ENCODE measurements around the gene AFF3. TPM values are rescaled to one million over a fixed set of nuclear protein-coding genes. Genes with fewer than 3 reads are reported as not detected.

The AFF3 gene
- total and polyA plus RNA-seq, 2 of the 13 experiments (the other 11 are each of a cell fraction or from before 2014, with no cell fraction given) = not detected

- Histone ChIP-seq H3K27me3 (ENCODE audit: control insufficient read depth in 1 of 2, insufficient read depth in 2 of 2, low read length in 2 of 2) (no peaks in the 10 kb centered on the region), H3K9me3 (ENCODE audit: low read length) (no peaks in the 10 kb centered on the region), H3K79me2 (ENCODE audit: insufficient read depth, low read length) (no peaks in the 10 kb centered on the region), H3K4me1 (ENCODE audit: insufficient read depth, low read length) (no peaks in the 10 kb centered on the region), H3K4me3 (replicated peaks in 1 of 3; ENCODE audit: insufficient read depth in 1 of 3, low read depth in 2 of 3, low read length in 3 of 3) (no peak overlapping the region), H4K20me1 (ENCODE audit: insufficient read depth, low read length) (no peaks in the 10 kb centered on the region), H2AFZ (ENCODE audit: low read length) (no peak overlapping the region), H3K36me3 (replicated peaks in 1 of 2; ENCODE audit: control insufficient read depth in 1 of 2, insufficient read depth in 2 of 2, low read length in 2 of 2) (no peaks in the 10 kb centered on the region), H3K4me2 (ENCODE audit: low read depth, low read length) (no peak overlapping the region), H3K27ac (ENCODE audit: extremely low read length, insufficient read depth, low read length) (no peak overlapping the region), H3K9ac (ENCODE audit: insufficient read depth, low read depth, low read length) (no peak overlapping the region)
- intact Hi-C loops (cut with micrococcal nuclease; ENCODE audit: unreplicated experiment) (no loop called here), in situ Hi-C loops (cut with HindIII; ENCODE audit: extremely low pct_ligation_motif_present, low pct_unique_long_range_greater_than_20kb) (no loop called here)
- 0% methylated on average over 1 of the region's 1 CpG for WGBS (ENCODE audit: low lambda C conversion rate)
- ATAC-seq = no peak
- DNase-seq (ENCODE audit: low spot score) = no peak
- peak; percentile 4 for FAIRE-seq
- no TSS peak for BruUV-seq (replicated peaks)
- POLR2A ChIA-PET = no interaction called here
- CTCF ChIA-PET (ENCODE audit: low intra/inter-chr PET ratio, low total read pairs) = no interaction called here
- TF ChIP-seq HMG20A (CRISPR knock-in tag; IDR thresholded peaks at IDR 0.05; ENCODE audit: borderline replicate concordance) = no peak
- no peak for TF ChIP-seq SMAD1 (CRISPR knock-in tag; IDR thresholded peaks at IDR 0.05; ENCODE audit: borderline replicate concordance, low read depth)
- TF ChIP-seq FIP1L1 (IDR thresholded peaks at IDR 0.05; ENCODE audit: borderline replicate concordance, insufficient read depth, low read depth, low read length) = no peak
- TF ChIP-seq ZNF891 (CRISPR knock-in tag; IDR thresholded peaks at IDR 0.05) = no peak
- TF ChIP-seq ZNF263 (CRISPR knock-in tag; IDR thresholded peaks at IDR 0.05) = no peak
- no peak for TF ChIP-seq PAF1 (CRISPR knock-in tag; IDR thresholded peaks at IDR 0.05)
- no peak for TF ChIP-seq MEF2D (CRISPR knock-in tag; IDR thresholded peaks at IDR 0.05)
- no peak for TF ChIP-seq NR1H2 (CRISPR knock-in tag; IDR thresholded peaks at IDR 0.05; ENCODE audit: borderline replicate concordance, low read depth)
- TF ChIP-seq ZNF720 (CRISPR knock-in tag; IDR thresholded peaks at IDR 0.05) = no peak
Measured at GRCh38 chr2:99802734-99803133, 339.7 kb downstream of the AFF3 start.

GRCh38 chr2:99801327-99801901, 341.0 kb downstream of the AFF3 start:
- H3K79me2 ChIP-seq (ENCODE audit: insufficient read depth, low read length) = no peaks in the 10 kb centered on the region
- H3K4me2 ChIP-seq (ENCODE audit: low read depth, low read length) = no peak overlapping the region
- H3K27me3 ChIP-seq (ENCODE audit: control insufficient read depth in 1 of 2, insufficient read depth in 2 of 2, low read length in 2 of 2) = no peaks in the 10 kb centered on the region; a peak in 1 of 5 replicates
- H3K4me3 ChIP-seq (replicated peaks in 1 of 3; ENCODE audit: insufficient read depth in 1 of 3, low read depth in 2 of 3, low read length in 3 of 3) = no peak overlapping the region
- H4K20me1 ChIP-seq (ENCODE audit: insufficient read depth, low read length) = no peaks in the 10 kb centered on the region
- H3K9ac ChIP-seq (ENCODE audit: insufficient read depth, low read depth, low read length) = no peak overlapping the region
- in situ Hi-C loops (cut with HindIII; ENCODE audit: extremely low pct_ligation_motif_present, low pct_unique_long_range_greater_than_20kb) (no loop called here), intact Hi-C loops (cut with micrococcal nuclease; ENCODE audit: unreplicated experiment) (no loop called here)
- ChIA-PET POLR2A (no interaction called here), CTCF (ENCODE audit: low intra/inter-chr PET ratio, low total read pairs) (no interaction called here)
- WGBS (ENCODE audit: low lambda C conversion rate) = 23% methylated on average over 4 of the region's 4 CpGs
- peaks cover 8% of the 10 kb centered on the region; the same call in 1 of the 2 replicates for H3K9me3 ChIP-seq (ENCODE audit: low read length)
- no peak overlapping the region for H2AFZ ChIP-seq (ENCODE audit: low read length)
- DNase-seq (ENCODE audit: low spot score) (no peak), FAIRE-seq (no peak), ATAC-seq (no peak)
- TF ChIP-seq ZNF367 (CRISPR knock-in tag; IDR thresholded peaks at IDR 0.05; ENCODE audit: borderline replicate concordance) = no peak
- no peak for TF ChIP-seq GMEB1 (CRISPR knock-in tag; IDR thresholded peaks at IDR 0.05; ENCODE audit: borderline replicate concordance)
- TF ChIP-seq ZNF672 (CRISPR knock-in tag; IDR thresholded peaks at IDR 0.05) = no peak
- TF ChIP-seq HOMEZ (CRISPR knock-in tag; IDR thresholded peaks at IDR 0.05; ENCODE audit: low read depth) = no peak
- no TSS peak for BruUV-seq (replicated peaks)
- H3K4me1 ChIP-seq (ENCODE audit: insufficient read depth, low read length) = no peaks in the 10 kb centered on the region
- no peaks in the 10 kb centered on the region for H3K36me3 ChIP-seq (replicated peaks in 1 of 2; ENCODE audit: control insufficient read depth in 1 of 2, insufficient read depth in 2 of 2, low read length in 2 of 2)
- H3K27ac ChIP-seq (ENCODE audit: extremely low read length, insufficient read depth, low read length) = no peak overlapping the region

All from HepG2 (cell line).